GM12878 (cell line): ENCODE data around the gene HTR3A. TPM values are rescaled to one million over a fixed set of nuclear protein-coding genes. Genes with fewer than 3 reads are reported as not detected.

Experiments
- CUX1 ChIP-seq: IDR thresholded peaks from 2 replicates; pipeline ENCODE4 v1.6.1; 2012; ENCODE audit warnings: improper control_type of control experiment, low read depth, low read length; ENCODE audit not compliant: insufficient replicate concordance
- MTA3 ChIP-seq: IDR thresholded peaks from 2 replicates; pipeline ENCODE4 v1.6.1; 2012; ENCODE audit warnings: low read length, inconsistent platforms, borderline replicate concordance
- SIX5 ChIP-seq: IDR thresholded peaks from 2 replicates; pipeline ENCODE4 v1.6.1; 2011; ENCODE audit warnings: mild to moderate bottlenecking, low read depth, low read length, moderate library complexity; ENCODE audit not compliant: severe bottlenecking
- SMAD1 ChIP-seq: fragments of 450-650 bp; IDR thresholded peaks from 2 replicates; pipeline ENCODE4 v1.6.1; 2018; ENCODE audit warnings: mild to moderate bottlenecking, low read depth; ENCODE audit not compliant: partially characterized antibody
- TAF1 ChIP-seq: IDR thresholded peaks from 2 replicates; pipeline ENCODE4 v1.6.1; 2011; ENCODE audit warnings: mild to moderate bottlenecking, low read depth, low read length, borderline replicate concordance
- TCF12 ChIP-seq: IDR thresholded peaks from 2 replicates; pipeline ENCODE4 v1.6.1; 2011; ENCODE audit warnings: low read depth, mild to moderate bottlenecking, low read length
- ZBED1 ChIP-seq: IDR thresholded peaks from 2 replicates; pipeline ENCODE4 v1.6.1; 2016; ENCODE audit warnings: borderline replicate concordance
- polyA plus RNA-seq, 11 experiments: library from polyadenylated mRNA; depleted of rRNA in 4 of 11; unstranded in 6 of 11; stranded (reverse) in 5 of 11; fragments of >200 nt; fragmentation: Nextera tagmentation in 4 of 11; fragmentation: Illumina TruSeq in 1 of 11; extraction: Ambion mirVana in 4 of 11; extraction: Trizol in 1 of 11; gene quantifications; 1 replicate in 1 of 11; 2 replicates in 10 of 11; pipeline versions ENCODE4 v1.2.1 to v1.2.3, GENCODE V29; 2011 to 2016; ENCODE audit warnings: inconsistent platforms in 2 of 11, missing spikeins in 2 of 11, low read depth in 1 of 11
- total RNA-seq, 4 experiments: library from RNA; depleted of rRNA in 3 of 4; stranded (reverse); fragments of >200 nt in 3 of 4; fragmentation: Illumina TruSeq in 1 of 4; extraction: Trizol in 1 of 4; gene quantifications; 2 replicates each; pipeline versions ENCODE4 v1.2.1 to v1.2.3, GENCODE V29; 2013 to 2021

Gene HTR3A
- total and polyA plus RNA-seq, 10 of the 15 experiments (the other 5 are each of a cell fraction or from before 2014, with no cell fraction given) = not detected

GRCh38 chr11:114039551-114039950 is 64.6 kb downstream of the HTR3A start (continued):
- TF ChIP-seq CUX1 (no peak), ZBED1 (no peak), MTA3 (no peak), TAF1 (no peak), SIX5 (no peak), TCF12 (no peak), SMAD1 (no peak)

Other genes starting within 250 kb of the HTR3A start
- 18.9 and 20.4 TPM in 2 replicates for gene ZW10, start 201.4 kb upstream of the HTR3A start, total RNA-seq (2014; rRNA removed)
- gene ZW10, start 201.4 kb upstream of the HTR3A start, total RNA-seq (2014; rRNA removed; fragmentation: Illumina TruSeq; extraction: Trizol) = 21.7 and 23.3 TPM in 2 replicates
- gene ZW10, start 201.4 kb upstream of the HTR3A start, total RNA-seq (2021) = 14.4 and 14.7 TPM in 2 replicates
- gene ZW10, start 201.4 kb upstream of the HTR3A start, polyA plus RNA-seq (2011; rRNA removed) = 15.6 and 17.7 TPM in 2 replicates
- gene ZW10, start 201.4 kb upstream of the HTR3A start, polyA plus RNA-seq (2014; fragmentation: Illumina TruSeq; extraction: Trizol) = 20.6 and 23.6 TPM in 2 replicates
- 1 to 10 TPM; 5.4 to 8.6 TPM for gene ZW10, start 201.4 kb upstream of the HTR3A start, polyA plus RNA-seq (2014; fragmentation: Nextera tagmentation; extraction: Ambion mirVana)
- gene ZW10, start 201.4 kb upstream of the HTR3A start, polyA plus RNA-seq (2014; rRNA removed) = 11.4 and 13.7 TPM in 2 replicates
- gene ZW10, start 201.4 kb upstream of the HTR3A start, polyA plus RNA-seq (2016; fragmentation: Nextera tagmentation; extraction: Ambion mirVana) = 10 to 100 TPM; 31.8 to 32.0 TPM
- not detected in 2 replicates for gene CLDN25, start 195.3 kb upstream of the HTR3A start, total RNA-seq (2014; rRNA removed)
- not detected in 2 replicates for gene CLDN25, start 195.3 kb upstream of the HTR3A start, total RNA-seq (2014; rRNA removed; fragmentation: Illumina TruSeq; extraction: Trizol)
- gene CLDN25, start 195.3 kb upstream of the HTR3A start, total RNA-seq (2021) = not detected in 2 replicates
- not detected in 2 replicates for gene CLDN25, start 195.3 kb upstream of the HTR3A start, polyA plus RNA-seq (2011; rRNA removed)
- gene CLDN25, start 195.3 kb upstream of the HTR3A start, polyA plus RNA-seq (2014; fragmentation: Illumina TruSeq; extraction: Trizol) = not detected in 2 replicates
- not detected for gene CLDN25, start 195.3 kb upstream of the HTR3A start, polyA plus RNA-seq (2014; fragmentation: Nextera tagmentation; extraction: Ambion mirVana)
- gene CLDN25, start 195.3 kb upstream of the HTR3A start, polyA plus RNA-seq (2014; rRNA removed) = not detected in 2 replicates
- not detected for gene CLDN25, start 195.3 kb upstream of the HTR3A start, polyA plus RNA-seq (2016; fragmentation: Nextera tagmentation; extraction: Ambion mirVana)
- 18.5 and 27.3 TPM in 2 replicates for gene USP28, start 99.5 kb upstream of the HTR3A start, total RNA-seq (2014; rRNA removed)
- 24.9 and 27.0 TPM in 2 replicates for gene USP28, start 99.5 kb upstream of the HTR3A start, total RNA-seq (2014; rRNA removed; fragmentation: Illumina TruSeq; extraction: Trizol)
- 20.5 and 20.9 TPM in 2 replicates for gene USP28, start 99.5 kb upstream of the HTR3A start, total RNA-seq (2021)
- 57.2 and 60.4 TPM in 2 replicates for gene USP28, start 99.5 kb upstream of the HTR3A start, polyA plus RNA-seq (2011; rRNA removed)
- 36.3 and 40.7 TPM in 2 replicates for gene USP28, start 99.5 kb upstream of the HTR3A start, polyA plus RNA-seq (2014; fragmentation: Illumina TruSeq; extraction: Trizol)
- gene USP28, start 99.5 kb upstream of the HTR3A start, polyA plus RNA-seq (2014; fragmentation: Nextera tagmentation; extraction: Ambion mirVana) = 1 to 10 TPM; 2.8 to 4.0 TPM
- gene USP28, start 99.5 kb upstream of the HTR3A start, polyA plus RNA-seq (2014; rRNA removed) = 22.5 and 22.6 TPM in 2 replicates
- gene USP28, start 99.5 kb upstream of the HTR3A start, polyA plus RNA-seq (2016; fragmentation: Nextera tagmentation; extraction: Ambion mirVana) = 10 to 100 TPM; 25.5 to 26.7 TPM
- gene HTR3B, start 70.3 kb upstream of the HTR3A start, total RNA-seq (2014; rRNA removed) = not detected in 2 replicates
- not detected in 2 replicates for gene HTR3B, start 70.3 kb upstream of the HTR3A start, total RNA-seq (2014; rRNA removed; fragmentation: Illumina TruSeq; extraction: Trizol)
- gene HTR3B, start 70.3 kb upstream of the HTR3A start, total RNA-seq (2021) = not detected in 2 replicates
- not detected in 2 replicates for gene HTR3B, start 70.3 kb upstream of the HTR3A start, polyA plus RNA-seq (2011; rRNA removed)
- not detected in 2 replicates for gene HTR3B, start 70.3 kb upstream of the HTR3A start, polyA plus RNA-seq (2014; fragmentation: Illumina TruSeq; extraction: Trizol)
- not detected for gene HTR3B, start 70.3 kb upstream of the HTR3A start, polyA plus RNA-seq (2014; fragmentation: Nextera tagmentation; extraction: Ambion mirVana)
- not detected in 2 replicates for gene HTR3B, start 70.3 kb upstream of the HTR3A start, polyA plus RNA-seq (2014; rRNA removed)
- not detected for gene HTR3B, start 70.3 kb upstream of the HTR3A start, polyA plus RNA-seq (2016; fragmentation: Nextera tagmentation; extraction: Ambion mirVana)
- gene ZBTB16, start 84.6 kb downstream of the HTR3A start, total RNA-seq (2014; rRNA removed) = not detected in 2 replicates
- gene ZBTB16, start 84.6 kb downstream of the HTR3A start, total RNA-seq (2014; rRNA removed; fragmentation: Illumina TruSeq; extraction: Trizol) = not detected in 2 replicates
- gene ZBTB16, start 84.6 kb downstream of the HTR3A start, total RNA-seq (2021) = 0.13 and 0.38 TPM in 2 replicates
- not detected in 2 replicates for gene ZBTB16, start 84.6 kb downstream of the HTR3A start, polyA plus RNA-seq (2011; rRNA removed)
- not detected in 2 replicates for gene ZBTB16, start 84.6 kb downstream of the HTR3A start, polyA plus RNA-seq (2014; fragmentation: Illumina TruSeq; extraction: Trizol)
- gene ZBTB16, start 84.6 kb downstream of the HTR3A start, polyA plus RNA-seq (2014; fragmentation: Nextera tagmentation; extraction: Ambion mirVana) = not detected
- gene ZBTB16, start 84.6 kb downstream of the HTR3A start, polyA plus RNA-seq (2014; rRNA removed) = not detected in 2 replicates
- not detected for gene ZBTB16, start 84.6 kb downstream of the HTR3A start, polyA plus RNA-seq (2016; fragmentation: Nextera tagmentation; extraction: Ambion mirVana)